GM12865 (cell line): ENCODE data around the gene RTL10.

Experiments
- DNase-seq: peaks from one replicate; pipeline ENCODE4 v3.0.0; 2010; ENCODE audit warnings: low read depth
- H3K4me3 ChIP-seq: 2 replicates; pipeline ENCODE4 v1.5.1; 2011; ENCODE audit warnings: mild to moderate bottlenecking, low read depth, low read length, control low read depth
- TF ChIP-seq, protein P1 (sequence below): IDR thresholded peaks from 2 replicates; pipeline ENCODE4 v1.5.1; 2011; ENCODE audit warnings: low read length, control low read depth, low read depth, inconsistent platforms; ENCODE audit not compliant: insufficient read depth; ENCODE audit errors: missing control alignments

RTL10 gene

GRCh38 chr22:19823902-19824211 lies 30.8 kb downstream of the RTL10 start:
- no peak for DNase-seq
- H3K4me3 ChIP-seq = no peak overlapping the region
- TF ChIP-seq, protein P1, sequence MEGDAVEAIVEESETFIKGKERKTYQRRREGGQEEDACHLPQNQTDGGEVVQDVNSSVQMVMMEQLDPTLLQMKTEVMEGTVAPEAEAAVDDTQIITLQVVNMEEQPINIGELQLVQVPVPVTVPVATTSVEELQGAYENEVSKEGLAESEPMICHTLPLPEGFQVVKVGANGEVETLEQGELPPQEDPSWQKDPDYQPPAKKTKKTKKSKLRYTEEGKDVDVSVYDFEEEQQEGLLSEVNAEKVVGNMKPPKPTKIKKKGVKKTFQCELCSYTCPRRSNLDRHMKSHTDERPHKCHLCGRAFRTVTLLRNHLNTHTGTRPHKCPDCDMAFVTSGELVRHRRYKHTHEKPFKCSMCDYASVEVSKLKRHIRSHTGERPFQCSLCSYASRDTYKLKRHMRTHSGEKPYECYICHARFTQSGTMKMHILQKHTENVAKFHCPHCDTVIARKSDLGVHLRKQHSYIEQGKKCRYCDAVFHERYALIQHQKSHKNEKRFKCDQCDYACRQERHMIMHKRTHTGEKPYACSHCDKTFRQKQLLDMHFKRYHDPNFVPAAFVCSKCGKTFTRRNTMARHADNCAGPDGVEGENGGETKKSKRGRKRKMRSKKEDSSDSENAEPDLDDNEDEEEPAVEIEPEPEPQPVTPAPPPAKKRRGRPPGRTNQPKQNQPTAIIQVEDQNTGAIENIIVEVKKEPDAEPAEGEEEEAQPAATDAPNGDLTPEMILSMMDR = no peak

- TF ChIP-seq, protein P1 = no peak
- H3K4me3 ChIP-seq = no peak overlapping the region
- no peak for DNase-seq
These were observed 31.3 kb downstream of the RTL10 start for GRCh38 chr22:19823191-19823901.

DNA sequence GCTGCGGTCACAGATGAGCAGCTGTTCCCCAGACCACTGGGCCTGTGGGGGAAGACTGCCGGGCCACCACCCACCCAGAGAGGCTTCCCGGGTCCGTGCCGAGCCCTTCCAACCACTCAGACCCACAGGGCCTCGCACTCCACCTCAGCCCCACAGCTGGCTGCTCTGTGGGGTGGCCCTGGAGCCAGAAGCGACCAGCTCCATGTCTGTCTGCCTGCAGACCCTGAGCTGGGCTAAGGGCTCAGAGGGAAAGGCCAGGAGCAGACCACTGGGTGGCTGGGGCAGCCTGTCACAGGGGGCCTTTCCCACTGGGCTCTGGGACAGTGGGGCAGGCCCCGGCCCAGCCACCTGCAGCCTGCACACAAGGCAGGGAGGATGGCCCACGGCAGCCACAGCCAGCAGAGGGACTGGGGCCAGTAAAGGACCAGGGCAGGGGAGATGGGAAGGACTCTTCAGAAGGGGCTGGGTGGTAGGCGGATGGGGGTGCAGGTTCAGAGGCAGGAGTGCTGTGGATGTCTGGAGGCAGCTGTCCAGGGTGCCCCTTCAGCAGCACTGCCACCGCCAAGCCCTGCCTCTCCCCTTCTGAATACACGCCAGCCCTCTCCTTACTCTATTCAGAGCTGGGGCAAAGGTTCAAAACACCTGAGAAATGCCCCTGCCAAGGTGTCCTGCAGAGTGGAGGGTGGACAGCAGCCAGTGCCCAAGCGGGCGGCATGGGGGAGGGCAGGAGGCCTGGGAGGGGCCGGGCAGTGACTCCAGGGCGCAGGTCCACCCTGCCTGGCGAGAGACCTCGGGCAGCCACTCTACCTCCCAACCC lies 32.2 kb downstream of the RTL10 start:
- H3K4me3 ChIP-seq = no peak overlapping the region
- TF ChIP-seq, protein P1 = no peak
- DNase-seq = no peak

- TF ChIP-seq, protein P1 = no peak
- no peak for DNase-seq
These were observed 33.0 kb downstream of the RTL10 start for GRCh38 chr22:19821523-19822300.

GRCh38 chr22:19820880-19821522 lies 33.7 kb downstream of the RTL10 start:
- TF ChIP-seq, protein P1 = no peak
- no peak overlapping the region for H3K4me3 ChIP-seq
- DNase-seq = no peak

More at GRCh38 chr22:19821523-19822300, 33.0 kb downstream of the RTL10 start:
- H3K4me3 ChIP-seq = no peak overlapping the region
